SHP77 treated with DMSO at 0.1 percent for 48 hours (cell line): Measurements from ENCODE around the gene CCDC88C.

Experiments
- DNase-seq: peaks from one replicate; lab custom pipeline; 2025; lab: John Stamatoyannopoulos, UW

Gene CCDC88C

GRCh38 chr14:91328313-91329050, 89.1 kb downstream of the CCDC88C start:
- DNase-seq = no peak

DNA sequence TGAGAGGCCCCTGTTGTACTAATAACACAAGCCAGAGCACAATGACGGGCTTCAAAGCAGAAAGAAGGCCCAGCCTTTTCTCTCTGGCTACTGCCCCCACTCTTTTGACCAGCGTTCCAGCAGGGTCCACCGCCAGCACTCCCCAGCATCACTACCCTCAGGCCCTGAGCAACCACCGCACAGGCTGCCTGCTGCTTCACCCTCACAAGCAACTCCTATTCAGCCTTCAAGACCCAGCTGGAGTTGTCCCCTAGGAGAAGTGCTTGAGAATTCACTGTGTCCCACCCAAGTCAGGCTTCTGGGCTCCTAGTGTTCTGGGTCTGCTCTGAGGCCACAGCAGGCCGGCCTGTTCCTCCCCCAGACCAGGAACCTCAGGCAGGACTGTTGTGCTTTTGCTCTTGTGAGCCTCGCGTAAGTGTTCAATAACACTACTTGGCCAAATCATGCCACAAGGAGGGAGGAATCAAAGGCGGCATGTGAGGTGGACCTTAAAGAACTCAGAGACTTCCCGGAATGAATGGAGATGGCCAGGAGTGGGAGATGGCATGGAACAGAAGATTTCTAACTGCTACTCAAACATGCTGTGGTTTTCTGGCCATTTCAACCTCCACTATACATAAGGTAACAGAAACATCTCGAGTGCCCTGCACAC, 89.8 kb downstream of the CCDC88C start:
- no peak for DNase-seq

GRCh38 chr14:91327250-91327595, 90.4 kb downstream of the CCDC88C start:
- DNase-seq = no peak

- no peak for DNase-seq
Measured at GRCh38 chr14:91326514-91327249, 90.9 kb downstream of the CCDC88C start.

GRCh38 chr14:91324606-91325575, 92.7 kb downstream of the CCDC88C start:
- DNase-seq = no peak

GRCh38 chr14:91323671-91324605, 93.7 kb downstream of the CCDC88C start:
- DNase-seq = peak; percentile 24

- DNase-seq = no peak
Measured at GRCh38 chr14:91323031-91323430, 94.6 kb downstream of the CCDC88C start.

DNA sequence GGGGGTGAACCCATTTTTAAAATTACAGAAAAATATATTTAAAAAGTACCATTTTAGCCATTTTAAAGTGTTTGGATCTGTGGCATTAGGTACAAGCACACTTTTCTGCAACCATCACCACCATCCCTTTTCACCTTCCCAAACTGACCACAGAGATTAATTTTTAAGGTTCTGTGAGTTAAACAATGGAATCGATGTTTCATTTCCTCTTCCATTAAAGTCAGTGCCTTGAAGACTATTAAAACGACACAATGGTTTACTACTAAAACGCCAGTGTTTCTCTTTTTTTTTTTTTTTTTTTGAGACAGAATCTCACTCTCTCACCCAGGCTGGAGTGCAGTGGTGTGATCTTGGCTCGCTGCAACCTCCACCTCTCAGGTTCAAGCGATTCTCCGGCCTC, 95.0 kb downstream of the CCDC88C start:
- DNase-seq = no peak

DNA sequence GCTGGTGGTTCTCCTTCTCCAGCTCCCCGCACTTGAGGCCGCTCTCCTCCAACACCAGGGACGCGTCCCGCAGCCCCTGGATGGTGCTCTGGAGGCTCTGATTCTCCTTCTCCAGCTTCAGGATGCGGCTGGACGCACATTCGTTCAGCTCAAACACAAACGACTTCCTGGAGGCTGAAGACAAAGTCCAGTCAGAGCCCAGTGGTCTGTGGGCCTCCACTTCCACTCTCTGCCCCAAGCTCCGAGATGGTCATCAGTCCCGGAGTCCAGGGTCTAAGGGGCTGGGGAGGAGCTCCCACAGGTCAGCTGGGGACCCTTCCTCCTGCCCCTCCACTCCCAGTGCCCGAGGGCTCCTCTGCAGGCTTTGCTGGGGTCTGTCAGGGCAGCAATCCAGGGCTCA, 96.5 kb downstream of the CCDC88C start:
- no peak for DNase-seq

DNA sequence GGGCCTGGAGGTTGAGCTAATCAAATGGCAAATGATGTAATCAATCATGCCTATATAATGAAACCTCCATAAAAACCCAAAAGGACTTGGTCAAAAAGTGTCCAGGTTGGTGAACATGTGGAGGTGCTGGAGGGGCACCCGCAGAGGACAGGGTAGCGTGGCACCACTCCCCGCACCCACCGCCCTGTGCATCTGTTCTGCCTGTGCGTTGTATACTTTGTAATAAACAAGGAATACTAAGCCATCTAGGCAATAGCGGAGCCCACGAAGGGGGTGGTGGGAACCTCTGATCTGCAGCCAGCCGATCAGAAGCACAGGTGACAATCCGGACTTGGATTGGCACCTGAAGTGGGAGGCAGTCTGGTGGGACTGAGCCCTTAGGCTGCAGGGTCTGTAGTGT, 97.4 kb downstream of the CCDC88C start:
- no peak for DNase-seq

- no peak for DNase-seq
Measured at GRCh38 chr14:91318911-91319310, 98.7 kb downstream of the CCDC88C start.

DNA sequence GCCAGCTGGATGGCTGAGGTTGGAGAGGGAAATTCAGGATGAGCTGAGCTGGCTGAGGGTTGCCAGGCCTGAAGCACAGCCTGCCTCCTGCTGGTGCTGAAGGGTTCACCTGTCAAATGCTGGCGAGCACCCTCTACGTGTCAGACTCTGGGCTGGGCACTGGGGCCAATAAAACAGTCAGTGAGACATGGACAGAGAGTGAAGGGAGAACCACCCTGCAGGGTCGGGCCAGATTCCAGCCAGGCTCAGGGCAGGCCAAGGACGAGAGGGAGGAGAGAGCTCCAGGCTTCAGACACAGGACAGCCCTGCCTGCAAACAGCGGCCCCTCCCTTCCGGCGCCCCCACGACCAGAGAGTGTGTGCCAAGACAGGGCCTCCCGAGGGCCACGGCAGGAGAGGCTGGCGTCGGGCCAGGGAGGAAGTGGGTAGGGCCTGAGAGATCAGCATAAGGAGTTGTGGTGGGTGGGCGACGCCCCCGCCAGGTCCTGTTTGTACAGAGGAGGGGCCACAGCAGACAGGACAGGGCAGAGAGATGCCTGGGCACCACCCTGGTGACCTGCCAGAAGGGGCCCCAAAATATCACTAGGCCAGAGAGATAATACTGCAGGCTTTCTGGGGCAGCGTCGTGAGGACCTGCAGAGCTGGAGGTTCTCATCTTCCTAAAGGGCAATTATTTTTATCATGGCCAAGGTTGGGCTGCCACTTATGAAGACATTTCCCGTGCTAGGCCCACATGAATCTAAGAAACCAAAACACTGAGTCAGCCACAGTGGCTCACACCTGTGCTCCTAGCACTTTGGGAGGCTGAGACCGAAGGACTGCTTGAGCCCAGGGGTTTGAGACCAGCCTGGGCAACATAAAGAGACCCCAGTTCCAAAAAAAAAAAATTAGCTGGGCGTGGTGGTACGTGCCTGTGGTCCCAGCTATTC, 100.0 kb downstream of the CCDC88C start:
- DNase-seq = no peak

DNA sequence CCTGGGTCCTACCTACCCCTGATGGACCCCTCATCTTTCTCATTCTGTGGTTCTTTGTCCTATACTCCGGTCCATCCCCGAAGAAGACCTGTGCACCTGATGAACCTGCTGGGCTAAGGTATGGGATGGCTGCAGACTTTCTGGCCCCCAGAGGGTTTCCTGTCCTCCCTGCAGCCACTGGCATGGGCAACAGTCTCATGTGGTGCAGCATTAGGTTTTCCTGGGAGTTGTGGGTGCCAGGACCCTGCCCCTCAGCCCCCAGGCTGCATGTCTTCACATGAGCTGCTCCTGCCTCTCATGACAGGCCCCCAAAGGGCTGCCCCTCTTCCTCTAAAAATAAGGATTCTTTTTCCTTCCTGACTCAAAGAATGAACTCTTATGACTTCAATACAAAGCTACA, 100.9 kb downstream of the CCDC88C start:
- no peak for DNase-seq

DNA sequence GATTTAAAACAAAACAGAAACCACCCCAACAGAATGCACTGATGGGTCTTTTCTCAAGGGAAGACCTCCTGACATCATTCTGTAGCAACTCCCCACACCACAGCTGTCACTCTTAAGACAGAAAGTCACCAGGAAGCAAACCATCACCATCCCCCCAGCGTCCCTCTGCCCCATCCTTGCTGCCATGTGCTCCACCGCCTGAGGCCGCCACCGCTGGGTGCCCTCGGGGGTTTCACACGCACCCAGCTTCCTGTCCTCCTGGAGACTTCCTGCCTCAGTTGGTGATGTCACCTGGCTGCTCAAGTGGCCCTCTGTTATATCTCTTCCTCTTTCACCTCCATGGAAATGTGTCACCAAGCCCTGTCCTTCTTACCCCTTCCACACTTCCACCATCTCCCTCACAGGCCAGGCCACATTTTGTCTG, 101.8 kb downstream of the CCDC88C start:
- no peak for DNase-seq

- no peak for DNase-seq
Measured at GRCh38 chr14:91313852-91314251, 103.8 kb downstream of the CCDC88C start.

- no peak for DNase-seq
Measured at GRCh38 chr14:91313154-91313850, 104.3 kb downstream of the CCDC88C start.

DNA sequence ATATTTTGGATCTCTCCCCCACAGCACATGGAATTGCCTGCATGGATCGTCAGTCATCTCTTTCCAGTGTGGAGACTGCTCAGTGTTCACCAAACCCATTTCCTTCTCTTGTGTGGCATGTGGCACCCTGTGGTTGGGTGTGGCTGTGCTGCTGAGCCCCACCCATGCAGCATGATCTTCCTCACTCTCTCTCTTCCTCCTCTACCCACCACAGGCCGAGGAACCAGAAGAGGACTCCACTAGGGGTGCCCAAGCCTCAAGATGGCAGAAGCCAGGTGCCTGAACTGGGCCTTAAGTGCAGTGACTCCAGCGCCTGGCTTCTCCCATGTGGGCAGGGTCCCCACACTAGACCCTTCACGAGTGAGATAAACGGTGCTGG, 106.3 kb downstream of the CCDC88C start:
- no peak for DNase-seq

- no peak for DNase-seq
Measured at GRCh38 chr14:91310606-91311283, 106.9 kb downstream of the CCDC88C start.
